ENCODE data around the gene SCG3. TPM values are rescaled to one million over a fixed set of nuclear protein-coding genes. Genes with fewer than 3 reads are reported as not detected.

SCG3 gene
- total and polyA plus RNA-seq, 4 donors: 0.15 TPM; not detected in 3

DNA sequence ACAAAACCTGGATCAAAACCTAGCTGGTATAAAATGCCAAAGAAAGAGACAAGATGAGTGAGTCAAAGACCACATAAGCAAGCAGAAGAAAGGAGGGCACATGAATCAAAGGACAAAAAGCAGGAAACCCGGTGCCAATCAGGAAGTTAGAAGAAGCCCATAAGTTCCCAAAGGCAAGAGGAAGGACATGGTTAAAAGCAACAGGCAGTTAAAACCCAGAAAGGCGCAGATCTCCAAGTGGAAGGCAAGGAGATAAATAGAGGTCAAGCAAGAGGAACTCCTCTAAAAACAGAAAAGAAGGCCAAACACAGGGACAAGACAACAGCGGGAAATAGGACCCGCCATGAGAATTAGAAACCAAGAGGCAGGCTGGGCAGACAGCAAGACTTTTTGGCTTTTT lies 74.5 kb downstream of the SCG3 start:
- intact Hi-C loops (cut with DNase I): no loop called here
- Histone ChIP-seq H3K36me3 (ENCODE audit: control insufficient read depth in 1 of 2, insufficient read depth in 2 of 2, low read length in 1 of 2) (no peaks in the 10 kb centered on the region), H3K9me3 (ENCODE audit: control insufficient read depth, low read length) (no peaks in the 10 kb centered on the region), H3K4me3 (ENCODE audit: low read length in 2 of 2) (no peak overlapping the region), H3K27me3 (ENCODE audit: control insufficient read depth in 1 of 2, insufficient read depth in 2 of 2, low read length in 1 of 2) (no peaks in the 10 kb centered on the region), H3K4me1 (ENCODE audit: control insufficient read depth in 1 of 2, insufficient read depth in 2 of 2, low read length in 2 of 2) (no peaks in the 10 kb centered on the region), H3K27ac (ENCODE audit: low read depth in 1 of 2, low read length in 2 of 2) (no peak overlapping the region)
- DNase-seq (no peak), ATAC-seq (ENCODE audit: low FRiP score) (no peak)
- WGBS, 2 donors: 68 to 95% methylated on average over 4 of the region's 4 CpGs

DNA sequence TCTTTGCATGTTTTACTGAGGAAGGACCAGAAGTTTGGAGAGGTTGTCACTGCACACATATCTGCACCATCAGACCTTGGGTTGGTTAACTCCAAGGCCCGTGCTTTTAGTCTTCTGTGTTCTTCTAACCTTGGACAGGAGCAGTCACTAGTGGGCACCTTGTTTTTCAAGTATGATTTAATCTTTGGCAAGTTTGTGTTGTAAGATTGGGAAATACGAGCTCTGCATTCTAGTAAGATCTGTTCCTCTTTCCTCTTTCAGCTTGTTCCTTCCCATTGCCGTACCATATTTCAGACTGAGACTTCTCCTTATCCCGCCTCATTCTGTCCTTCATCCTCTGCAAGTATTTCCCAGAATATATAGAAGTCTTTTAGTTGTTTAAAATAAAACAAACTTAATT lies 75.2 kb downstream of the SCG3 start:
- H3K4me1 ChIP-seq (ENCODE audit: control insufficient read depth in 1 of 2, insufficient read depth in 2 of 2, low read length in 2 of 2): no peaks in the 10 kb centered on the region
- DNase-seq (no peak), ATAC-seq (ENCODE audit: low FRiP score) (no peak)
- 83 to 86% methylated on average over 4 of the region's 4 CpGs for WGBS, 2 donors
- H3K4me3 ChIP-seq (ENCODE audit: low read length in 2 of 2): no peak overlapping the region
- intact Hi-C loops (cut with DNase I): no loop called here
- H3K9me3 ChIP-seq (ENCODE audit: control insufficient read depth, low read length): no peaks in the 10 kb centered on the region
- H3K36me3 ChIP-seq (ENCODE audit: control insufficient read depth in 1 of 2, insufficient read depth in 2 of 2, low read length in 1 of 2): no peaks in the 10 kb centered on the region
- H3K27me3 ChIP-seq (ENCODE audit: control insufficient read depth in 1 of 2, insufficient read depth in 2 of 2, low read length in 1 of 2): no peaks in the 10 kb centered on the region
- no peak overlapping the region for H3K27ac ChIP-seq (ENCODE audit: low read depth in 1 of 2, low read length in 2 of 2)

DNA sequence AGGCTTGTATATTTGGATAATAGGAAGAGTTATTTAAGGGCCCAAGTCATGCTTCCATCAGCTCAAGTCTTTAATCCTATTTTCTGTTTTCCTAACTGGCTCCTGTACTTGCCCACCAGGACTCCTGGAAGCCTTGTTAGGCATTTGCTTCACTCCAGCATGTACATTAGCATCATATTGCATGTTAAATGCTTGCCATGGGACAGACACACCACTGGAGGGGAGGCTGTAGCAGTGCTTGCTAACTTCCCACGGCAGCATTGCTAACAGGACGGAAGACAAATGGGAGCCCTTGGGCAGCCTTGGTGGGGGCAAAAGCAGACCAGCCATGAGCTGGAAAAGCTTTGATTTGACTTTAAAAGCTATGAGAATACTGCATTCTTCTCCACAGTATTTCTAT lies 76.1 kb downstream of the SCG3 start:
- WGBS, 2 donors: 80 to 89% methylated on average over 2 of the region's 2 CpGs
- Histone ChIP-seq H3K4me3 (ENCODE audit: low read length in 2 of 2) (no peak overlapping the region), H3K36me3 (ENCODE audit: control insufficient read depth in 1 of 2, insufficient read depth in 2 of 2, low read length in 1 of 2) (no peaks in the 10 kb centered on the region), H3K4me1 (ENCODE audit: control insufficient read depth in 1 of 2, insufficient read depth in 2 of 2, low read length in 2 of 2) (no peaks in the 10 kb centered on the region), H3K9me3 (ENCODE audit: control insufficient read depth, low read length) (no peaks in the 10 kb centered on the region), H3K27me3 (ENCODE audit: control insufficient read depth in 1 of 2, insufficient read depth in 2 of 2, low read length in 1 of 2) (no peaks in the 10 kb centered on the region), H3K27ac (ENCODE audit: low read depth in 1 of 2, low read length in 2 of 2) (no peak overlapping the region)
- no peak for DNase-seq
- intact Hi-C loops (cut with DNase I): no loop called here
- no peak for ATAC-seq (ENCODE audit: low FRiP score)

DNA sequence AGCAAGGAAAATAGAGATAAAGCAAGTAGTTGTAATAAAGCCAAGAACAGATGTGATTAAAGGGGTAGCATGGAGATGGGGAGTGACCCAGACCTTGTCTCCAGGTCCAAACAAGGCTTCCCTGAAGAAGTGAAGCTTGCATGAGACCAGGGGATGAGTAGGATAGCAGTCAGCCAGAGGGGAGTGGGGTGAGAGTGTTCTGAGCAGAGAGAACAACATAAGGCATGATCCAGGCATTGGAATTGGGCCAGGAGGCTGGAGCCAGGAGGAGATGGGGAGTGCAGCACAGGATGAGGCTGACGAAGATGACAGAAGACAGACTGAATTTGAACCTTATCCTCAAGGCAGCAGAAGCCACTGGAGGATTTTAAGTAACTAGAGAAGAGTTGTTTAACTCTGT lies 77.3 kb downstream of the SCG3 start:
- no peaks in the 10 kb centered on the region for H3K36me3 ChIP-seq (ENCODE audit: control insufficient read depth in 1 of 2, insufficient read depth in 2 of 2, low read length in 1 of 2)
- ATAC-seq (ENCODE audit: low FRiP score) (peak; percentile 74), DNase-seq (no peak)
- H3K9me3 ChIP-seq (ENCODE audit: control insufficient read depth, low read length): no peaks in the 10 kb centered on the region
- H3K27ac ChIP-seq (ENCODE audit: low read depth in 1 of 2, low read length in 2 of 2): no peak overlapping the region
- WGBS, 2 donors: 26 to 33% methylated on average over 1 of the region's 1 CpG
- H3K4me1 ChIP-seq (ENCODE audit: control insufficient read depth in 1 of 2, insufficient read depth in 2 of 2, low read length in 2 of 2): no peaks in the 10 kb centered on the region
- H3K4me3 ChIP-seq (ENCODE audit: low read length in 2 of 2): no peak overlapping the region
- intact Hi-C loops (cut with DNase I): no loop called here
- no peaks in the 10 kb centered on the region for H3K27me3 ChIP-seq (ENCODE audit: control insufficient read depth in 1 of 2, insufficient read depth in 2 of 2, low read length in 1 of 2)

- peak in 1 of 2 donors; percentile 70 for DNase-seq
- peak; percentile 78 for ATAC-seq (ENCODE audit: low FRiP score)
- H3K4me3 ChIP-seq (ENCODE audit: low read length in 2 of 2): no peak overlapping the region
- intact Hi-C loops (cut with DNase I): no loop called here
- H3K9me3 ChIP-seq (ENCODE audit: control insufficient read depth, low read length): no peaks in the 10 kb centered on the region
- H3K36me3 ChIP-seq (ENCODE audit: control insufficient read depth in 1 of 2, insufficient read depth in 2 of 2, low read length in 1 of 2): no peaks in the 10 kb centered on the region
- H3K27me3 ChIP-seq (ENCODE audit: control insufficient read depth in 1 of 2, insufficient read depth in 2 of 2, low read length in 1 of 2): no peaks in the 10 kb centered on the region
- no peaks in the 10 kb centered on the region for H3K4me1 ChIP-seq (ENCODE audit: control insufficient read depth in 1 of 2, insufficient read depth in 2 of 2, low read length in 2 of 2)
- 37 to 58% methylated on average over 3 of the region's 3 CpGs for WGBS, 2 donors
- H3K27ac ChIP-seq (ENCODE audit: low read depth in 1 of 2, low read length in 2 of 2): no peak overlapping the region
These were observed 78.3 kb downstream of the SCG3 start for GRCh38 chr15:51759557-51760070.

- ATAC-seq (ENCODE audit: low FRiP score) (no peak), DNase-seq (no peak)
- Histone ChIP-seq H3K4me1 (ENCODE audit: control insufficient read depth in 1 of 2, insufficient read depth in 2 of 2, low read length in 2 of 2) (no peaks in the 10 kb centered on the region), H3K36me3 (ENCODE audit: control insufficient read depth in 1 of 2, insufficient read depth in 2 of 2, low read length in 1 of 2) (no peaks in the 10 kb centered on the region), H3K9me3 (ENCODE audit: control insufficient read depth, low read length) (no peaks in the 10 kb centered on the region), H3K27me3 (ENCODE audit: control insufficient read depth in 1 of 2, insufficient read depth in 2 of 2, low read length in 1 of 2) (no peaks in the 10 kb centered on the region), H3K27ac (ENCODE audit: low read depth in 1 of 2, low read length in 2 of 2) (no peak overlapping the region), H3K4me3 (ENCODE audit: low read length in 2 of 2) (no peak overlapping the region)
- intact Hi-C loops (cut with DNase I): no loop called here
- WGBS, 2 donors: 49 to 75% methylated on average over 3 of the region's 3 CpGs
These were observed 79.5 kb downstream of the SCG3 start for GRCh38 chr15:51760805-51761204.

- ATAC-seq (ENCODE audit: low FRiP score) (no peak), DNase-seq (no peak)
- Histone ChIP-seq H3K4me3 (ENCODE audit: low read length in 2 of 2) (no peak overlapping the region), H3K4me1 (ENCODE audit: control insufficient read depth in 1 of 2, insufficient read depth in 2 of 2, low read length in 2 of 2) (no peaks in the 10 kb centered on the region), H3K27me3 (ENCODE audit: control insufficient read depth in 1 of 2, insufficient read depth in 2 of 2, low read length in 1 of 2) (no peaks in the 10 kb centered on the region), H3K36me3 (ENCODE audit: control insufficient read depth in 1 of 2, insufficient read depth in 2 of 2, low read length in 1 of 2) (no peaks in the 10 kb centered on the region), H3K27ac (ENCODE audit: low read depth in 1 of 2, low read length in 2 of 2) (no peak overlapping the region), H3K9me3 (ENCODE audit: control insufficient read depth, low read length) (no peaks in the 10 kb centered on the region)
- intact Hi-C loops (cut with DNase I): no loop called here
- 84 to 89% methylated on average over 7 of the region's 7 CpGs for WGBS, 2 donors
These were observed 84.4 kb downstream of the SCG3 start for GRCh38 chr15:51765751-51766150.

- Histone ChIP-seq H3K9me3 (ENCODE audit: control insufficient read depth, low read length) (no peaks in the 10 kb centered on the region), H3K36me3 (ENCODE audit: control insufficient read depth in 1 of 2, insufficient read depth in 2 of 2, low read length in 1 of 2) (no peaks in the 10 kb centered on the region), H3K4me3 (ENCODE audit: low read length in 2 of 2) (no peak overlapping the region), H3K27ac (ENCODE audit: low read depth in 1 of 2, low read length in 2 of 2) (no peak overlapping the region), H3K4me1 (ENCODE audit: control insufficient read depth in 1 of 2, insufficient read depth in 2 of 2, low read length in 2 of 2) (no peaks in the 10 kb centered on the region), H3K27me3 (ENCODE audit: control insufficient read depth in 1 of 2, insufficient read depth in 2 of 2, low read length in 1 of 2) (no peaks in the 10 kb centered on the region)
- no peak for DNase-seq
- ATAC-seq (ENCODE audit: low FRiP score): no peak
- intact Hi-C loops (cut with DNase I): no loop called here
- 96% methylated on average over 1 of the region's 1 CpG for WGBS, 2 donors
These were observed 85.0 kb downstream of the SCG3 start for GRCh38 chr15:51766341-51766740.

DNA sequence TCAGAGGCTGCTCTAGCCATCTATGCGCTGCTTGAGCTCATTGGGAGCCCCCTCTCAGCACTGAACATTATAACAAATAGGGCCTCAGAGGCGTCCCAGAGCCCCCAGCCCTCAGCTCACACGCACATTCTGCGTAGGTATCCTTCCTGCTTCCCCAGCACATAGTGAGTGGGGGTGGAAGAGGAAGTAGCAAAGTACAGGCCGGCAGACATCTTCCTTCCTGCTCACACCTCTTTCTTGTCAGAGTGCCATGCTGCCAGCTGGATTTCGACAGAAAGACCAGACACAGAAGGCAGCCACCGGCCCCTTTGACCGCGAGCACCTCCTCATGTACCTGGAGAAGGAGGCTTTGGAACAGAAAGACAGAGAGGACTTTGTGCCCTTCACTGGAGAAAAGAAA lies 86.7 kb downstream of the SCG3 start:
- H3K9me3 ChIP-seq (ENCODE audit: control insufficient read depth, low read length): no peaks in the 10 kb centered on the region
- H3K27me3 ChIP-seq (ENCODE audit: control insufficient read depth in 1 of 2, insufficient read depth in 2 of 2, low read length in 1 of 2): no peaks in the 10 kb centered on the region
- no peak overlapping the region for H3K4me3 ChIP-seq (ENCODE audit: low read length in 2 of 2)
- WGBS, 2 donors: 78 to 81% methylated on average over 9 of the region's 9 CpGs
- H3K27ac ChIP-seq (ENCODE audit: low read depth in 1 of 2, low read length in 2 of 2): no peak overlapping the region
- ATAC-seq (ENCODE audit: low FRiP score) (no peak), DNase-seq (no peak)
- no peaks in the 10 kb centered on the region for H3K36me3 ChIP-seq (ENCODE audit: control insufficient read depth in 1 of 2, insufficient read depth in 2 of 2, low read length in 1 of 2)
- H3K4me1 ChIP-seq (ENCODE audit: control insufficient read depth in 1 of 2, insufficient read depth in 2 of 2, low read length in 2 of 2): no peaks in the 10 kb centered on the region
- intact Hi-C loops (cut with DNase I): no loop called here
